C4-2B (cell line): ENCODE data around the gene KRT23.
A peak's percentile ranks its signal among the peaks of the same experiment; 100 is the strongest.

Source experiments
- H3K27ac ChIP-seq: fragments of 450-650 bp; 2 replicates; pipeline ENCODE4 v1.5.1; 2017
- ZFX ChIP-seq: fragments of 450-650 bp; IDR thresholded peaks from 2 replicates; pipeline ENCODE4 v1.6.1; 2017
- TF ChIP-seq, protein P1 (sequence below): fragments of 450-650 bp; conservative IDR thresholded peaks from 2 replicates; pipeline ENCODE4 v1.5.1; 2017; ENCODE audit warnings: mild to moderate bottlenecking

Gene KRT23

DNA sequence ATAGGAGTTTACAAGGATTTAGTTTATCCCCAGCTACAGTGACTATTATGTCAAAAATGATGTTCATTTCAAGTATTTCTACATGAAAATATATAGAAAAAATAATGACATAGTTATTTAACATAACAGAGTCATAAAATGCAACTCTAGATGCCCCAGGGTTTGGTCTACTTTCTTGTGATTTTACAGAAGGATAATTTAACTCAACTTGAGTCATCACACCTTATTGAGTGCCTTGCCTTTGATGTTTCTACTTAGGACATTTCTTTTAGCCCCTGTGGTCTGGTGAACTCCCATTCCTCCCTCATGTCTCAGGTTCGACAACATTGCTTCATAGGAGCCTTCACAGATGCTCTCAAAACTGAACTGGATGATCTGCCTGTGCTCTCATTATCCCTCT lies 54.4 kb downstream of the KRT23 start:
- H3K27ac ChIP-seq, result no peak overlapping the region
- no peak for TF ChIP-seq ZFX
- TF ChIP-seq, protein P1, sequence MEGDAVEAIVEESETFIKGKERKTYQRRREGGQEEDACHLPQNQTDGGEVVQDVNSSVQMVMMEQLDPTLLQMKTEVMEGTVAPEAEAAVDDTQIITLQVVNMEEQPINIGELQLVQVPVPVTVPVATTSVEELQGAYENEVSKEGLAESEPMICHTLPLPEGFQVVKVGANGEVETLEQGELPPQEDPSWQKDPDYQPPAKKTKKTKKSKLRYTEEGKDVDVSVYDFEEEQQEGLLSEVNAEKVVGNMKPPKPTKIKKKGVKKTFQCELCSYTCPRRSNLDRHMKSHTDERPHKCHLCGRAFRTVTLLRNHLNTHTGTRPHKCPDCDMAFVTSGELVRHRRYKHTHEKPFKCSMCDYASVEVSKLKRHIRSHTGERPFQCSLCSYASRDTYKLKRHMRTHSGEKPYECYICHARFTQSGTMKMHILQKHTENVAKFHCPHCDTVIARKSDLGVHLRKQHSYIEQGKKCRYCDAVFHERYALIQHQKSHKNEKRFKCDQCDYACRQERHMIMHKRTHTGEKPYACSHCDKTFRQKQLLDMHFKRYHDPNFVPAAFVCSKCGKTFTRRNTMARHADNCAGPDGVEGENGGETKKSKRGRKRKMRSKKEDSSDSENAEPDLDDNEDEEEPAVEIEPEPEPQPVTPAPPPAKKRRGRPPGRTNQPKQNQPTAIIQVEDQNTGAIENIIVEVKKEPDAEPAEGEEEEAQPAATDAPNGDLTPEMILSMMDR, result no peak

DNA sequence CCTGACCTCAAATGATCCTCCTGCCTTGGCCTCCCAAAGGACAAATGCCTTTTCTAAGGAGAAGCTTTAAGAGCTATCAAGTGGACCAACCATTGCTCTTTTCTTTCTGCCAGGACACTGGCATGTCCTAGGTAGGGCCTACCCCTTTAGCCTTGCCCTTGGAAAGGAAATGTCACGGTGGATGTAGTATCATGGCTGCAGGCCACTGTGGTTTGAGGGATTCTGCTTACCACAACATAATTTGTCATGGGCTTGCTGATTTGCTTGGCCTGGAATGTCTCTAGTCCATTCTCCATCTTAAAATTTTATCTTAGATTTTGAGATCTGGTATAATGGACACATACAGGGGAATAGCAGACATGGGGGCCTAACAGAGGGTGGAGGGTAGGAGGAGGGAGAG lies 58.4 kb downstream of the KRT23 start:
- TF ChIP-seq ZFX, result no peak
- TF ChIP-seq, protein P1, result no peak
- H3K27ac ChIP-seq, result no peak overlapping the region

DNA sequence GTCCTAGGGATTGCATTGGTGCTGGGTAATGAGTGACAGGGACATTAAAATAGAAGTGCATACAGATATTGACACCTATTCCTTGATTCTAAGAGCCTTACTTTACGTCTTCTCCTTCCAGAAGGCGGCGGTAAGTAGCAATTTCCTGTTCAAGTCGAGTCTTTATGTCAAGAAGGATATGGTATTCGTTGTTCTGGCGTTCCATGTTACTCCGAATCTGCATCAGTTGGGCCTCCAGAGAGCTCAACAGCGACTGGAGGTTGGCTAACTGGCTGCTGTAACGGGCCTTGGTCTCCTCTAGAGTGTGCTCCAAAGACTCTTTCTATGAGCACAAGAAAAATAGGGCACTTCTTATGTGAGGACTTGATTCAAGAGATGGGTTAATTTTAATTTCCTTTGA lies 59.4 kb downstream of the KRT23 start:
- no peak for TF ChIP-seq ZFX
- TF ChIP-seq, protein P1, result 0 out of 2 replicates have a peak, but pooled peaks have one; percentile 6
- H3K27ac ChIP-seq, result no peak overlapping the region

DNA sequence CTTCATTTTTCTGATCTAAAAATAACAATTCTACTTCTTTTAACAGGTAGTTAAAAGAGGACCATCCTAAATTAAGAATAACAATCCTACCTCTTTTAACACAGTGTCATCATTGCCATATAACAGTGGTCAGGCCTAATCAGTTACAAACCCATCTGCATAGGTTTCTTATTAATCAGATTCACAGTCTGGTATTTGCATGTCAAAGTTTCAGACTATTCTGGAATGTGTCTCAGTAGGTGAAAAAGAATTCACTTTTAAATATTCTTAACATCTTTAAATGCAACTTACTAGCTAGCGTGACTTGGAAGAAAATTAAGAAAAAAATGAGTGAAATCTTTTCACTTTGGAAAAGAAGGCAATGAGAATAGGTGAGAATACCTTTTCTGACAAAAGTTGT lies 63.6 kb downstream of the KRT23 start:
- no peak for TF ChIP-seq ZFX
- TF ChIP-seq, protein P1, result no peak
- H3K27ac ChIP-seq, result no peak overlapping the region

DNA sequence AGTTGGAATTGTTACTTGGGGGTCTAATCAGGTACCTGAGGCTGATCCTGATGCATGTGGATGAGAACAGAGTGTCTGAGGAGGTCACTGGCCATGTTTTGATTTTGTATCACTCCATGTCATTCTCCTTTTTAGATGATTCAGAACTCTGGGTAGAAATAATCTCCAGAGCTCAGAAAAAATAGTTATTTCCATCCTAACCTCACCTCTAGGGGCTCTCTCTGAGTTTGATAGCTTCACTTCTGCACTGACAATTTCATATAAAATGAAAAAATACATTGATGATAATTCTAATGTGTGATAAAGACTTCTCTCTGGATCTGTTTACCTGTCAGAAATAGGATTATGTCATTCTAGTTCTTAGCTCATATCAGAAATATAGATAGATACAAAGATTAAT lies 64.2 kb downstream of the KRT23 start:
- TF ChIP-seq, protein P1, result no peak; the same call in 1 of the 2 replicates
- no peak for TF ChIP-seq ZFX
- H3K27ac ChIP-seq, result no peak overlapping the region
